Uterus (tissue), 2 donors: ENCODE results near the gene TST.

Experiments
- CTCF ChIP-seq, 4 experiments: fragments of 200-600 bp in 2 of 4; fragments of 450-650 bp in 2 of 4; sonication (generic) in 2 of 4; IDR thresholded peaks; one replicate each; pipeline ENCODE4 v1.5.1; 2016 to 2019; ENCODE audit warnings: antibody characterized with exemption in 4 of 4, mild to moderate bottlenecking in 2 of 4, moderate library complexity in 1 of 4
- POLR2A ChIP-seq, 2 donors: fragments of 450-650 bp; IDR thresholded peaks; one replicate each; pipeline ENCODE4 v1.6.1; 2016; ENCODE audit warnings: antibody characterized with exemption in 2 of 2, mild to moderate bottlenecking in 1 of 2, moderate library complexity in 1 of 2

- TF ChIP-seq CTCF (IDR thresholded peaks at IDR 0.05) = no peak
- TF ChIP-seq POLR2A (IDR thresholded peaks at IDR 0.05) = no peak
These were observed 8.3 kb upstream of the TST start for GRCh38 chr22:37027556-37027955.
